ENCODE data around the gene STUB1.

DNA sequence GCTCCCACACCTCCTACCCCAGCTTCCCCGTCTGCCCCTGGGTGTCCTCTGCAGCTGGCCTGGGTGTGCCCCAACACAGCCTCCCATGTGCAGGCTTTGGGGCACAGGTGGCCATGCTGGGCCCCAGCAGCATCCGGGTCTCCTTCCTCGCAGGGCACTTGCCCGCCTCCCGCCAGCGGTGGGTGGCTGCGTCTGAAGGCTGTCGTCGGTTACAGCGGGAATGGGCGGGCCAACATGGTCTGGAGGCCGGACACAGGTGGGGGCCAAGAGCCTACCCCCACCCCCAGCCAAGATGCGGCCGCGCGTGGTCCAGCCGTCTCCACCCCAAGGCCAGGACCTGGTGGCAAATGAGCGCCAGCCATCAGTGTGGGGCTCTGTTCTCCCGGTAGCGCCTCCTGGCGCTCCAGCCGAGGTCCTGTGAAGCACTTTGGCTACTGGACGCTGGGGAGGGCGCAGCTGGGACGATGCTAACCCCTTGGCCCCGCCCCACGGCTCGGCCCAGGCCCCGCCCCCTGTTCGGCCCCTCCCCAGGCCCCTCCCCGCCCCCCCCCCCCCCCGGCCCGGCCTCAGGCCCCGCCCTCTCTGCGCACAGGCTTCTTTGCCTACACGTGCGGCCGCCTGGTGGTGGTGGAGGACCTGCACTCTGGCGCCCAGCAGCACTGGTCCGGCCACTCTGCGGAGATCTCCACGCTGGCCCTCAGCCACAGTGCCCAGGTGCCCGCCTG, 19.6 kb upstream of the STUB1 start:
- TF ChIP-seq, protein P1, sequence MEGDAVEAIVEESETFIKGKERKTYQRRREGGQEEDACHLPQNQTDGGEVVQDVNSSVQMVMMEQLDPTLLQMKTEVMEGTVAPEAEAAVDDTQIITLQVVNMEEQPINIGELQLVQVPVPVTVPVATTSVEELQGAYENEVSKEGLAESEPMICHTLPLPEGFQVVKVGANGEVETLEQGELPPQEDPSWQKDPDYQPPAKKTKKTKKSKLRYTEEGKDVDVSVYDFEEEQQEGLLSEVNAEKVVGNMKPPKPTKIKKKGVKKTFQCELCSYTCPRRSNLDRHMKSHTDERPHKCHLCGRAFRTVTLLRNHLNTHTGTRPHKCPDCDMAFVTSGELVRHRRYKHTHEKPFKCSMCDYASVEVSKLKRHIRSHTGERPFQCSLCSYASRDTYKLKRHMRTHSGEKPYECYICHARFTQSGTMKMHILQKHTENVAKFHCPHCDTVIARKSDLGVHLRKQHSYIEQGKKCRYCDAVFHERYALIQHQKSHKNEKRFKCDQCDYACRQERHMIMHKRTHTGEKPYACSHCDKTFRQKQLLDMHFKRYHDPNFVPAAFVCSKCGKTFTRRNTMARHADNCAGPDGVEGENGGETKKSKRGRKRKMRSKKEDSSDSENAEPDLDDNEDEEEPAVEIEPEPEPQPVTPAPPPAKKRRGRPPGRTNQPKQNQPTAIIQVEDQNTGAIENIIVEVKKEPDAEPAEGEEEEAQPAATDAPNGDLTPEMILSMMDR (IDR thresholded peaks at IDR 0.05; ENCODE audit: low read length) = peak; percentile 38
- TF ChIP-seq EZH2 (optimal IDR thresholded peaks at IDR 0.05; ENCODE audit: low read depth, low read length) = no peak

Data from MM.1S (cell line).